GM18867 (cell line): ENCODE measurements around the gene PIGN.

ENCODE experiments used
- ATAC-seq: cut with Tn5 transposase; IDR thresholded peaks from one replicate; pipeline ENCODE4 v1.9.1; 2021; ENCODE audit warnings: mild to moderate bottlenecking, moderate library complexity; ENCODE audit not compliant: unreplicated experiment

PIGN gene, protein sequence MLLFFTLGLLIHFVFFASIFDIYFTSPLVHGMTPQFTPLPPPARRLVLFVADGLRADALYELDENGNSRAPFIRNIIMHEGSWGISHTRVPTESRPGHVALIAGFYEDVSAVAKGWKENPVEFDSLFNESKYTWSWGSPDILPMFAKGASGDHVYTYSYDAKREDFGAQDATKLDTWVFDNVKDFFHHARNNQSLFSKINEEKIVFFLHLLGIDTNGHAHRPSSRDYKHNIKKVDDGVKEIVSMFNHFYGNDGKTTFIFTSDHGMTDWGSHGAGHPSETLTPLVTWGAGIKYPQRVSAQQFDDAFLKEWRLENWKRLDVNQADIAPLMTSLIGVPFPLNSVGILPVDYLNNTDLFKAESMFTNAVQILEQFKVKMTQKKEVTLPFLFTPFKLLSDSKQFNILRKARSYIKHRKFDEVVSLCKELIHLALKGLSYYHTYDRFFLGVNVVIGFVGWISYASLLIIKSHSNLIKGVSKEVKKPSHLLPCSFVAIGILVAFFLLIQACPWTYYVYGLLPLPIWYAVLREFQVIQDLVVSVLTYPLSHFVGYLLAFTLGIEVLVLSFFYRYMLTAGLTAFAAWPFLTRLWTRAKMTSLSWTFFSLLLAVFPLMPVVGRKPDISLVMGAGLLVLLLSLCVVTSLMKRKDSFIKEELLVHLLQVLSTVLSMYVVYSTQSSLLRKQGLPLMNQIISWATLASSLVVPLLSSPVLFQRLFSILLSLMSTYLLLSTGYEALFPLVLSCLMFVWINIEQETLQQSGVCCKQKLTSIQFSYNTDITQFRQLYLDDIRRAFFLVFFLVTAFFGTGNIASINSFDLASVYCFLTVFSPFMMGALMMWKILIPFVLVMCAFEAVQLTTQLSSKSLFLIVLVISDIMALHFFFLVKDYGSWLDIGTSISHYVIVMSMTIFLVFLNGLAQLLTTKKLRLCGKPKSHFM

DNA sequence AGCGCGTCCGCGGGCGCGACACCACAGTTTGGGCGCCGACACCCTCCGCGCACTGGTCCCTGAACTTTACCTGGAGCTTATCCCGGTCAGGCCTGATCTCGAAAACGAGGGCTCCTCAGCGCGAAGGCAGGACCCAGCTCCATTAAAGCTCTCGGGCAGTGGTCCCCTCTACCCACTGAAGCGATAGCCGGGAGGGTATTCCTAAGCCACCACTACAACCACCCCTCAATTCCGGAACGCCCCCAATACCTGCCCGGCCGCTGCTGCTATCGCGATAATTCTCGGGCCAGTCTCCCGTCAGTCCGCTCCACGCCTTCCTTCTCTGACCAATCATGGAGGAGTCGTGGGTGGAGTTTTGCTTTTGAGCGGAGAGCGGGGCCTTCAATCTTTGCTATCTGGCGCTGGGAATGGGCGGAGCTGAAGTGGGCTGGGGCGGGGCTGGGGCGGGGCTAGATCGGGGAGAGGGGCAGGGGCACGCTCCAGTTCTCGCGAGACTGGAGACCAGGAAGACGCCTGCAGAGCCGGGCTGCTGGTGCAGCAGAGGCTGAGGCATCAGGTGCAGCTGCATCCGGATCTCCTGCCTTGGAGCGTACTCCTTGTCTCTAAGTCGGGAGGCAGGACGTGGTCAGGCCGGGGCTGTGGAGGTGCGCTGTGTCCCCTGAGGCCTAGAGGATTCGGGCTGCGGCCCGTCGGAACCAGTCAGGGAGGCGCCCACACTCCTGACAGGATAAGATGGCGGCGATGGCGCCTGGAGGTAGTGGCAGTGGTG, at the start of gene PIGN, which contains the start of gene RELCH:
PIGN (minus strand) TSS at position 283 of the 769 bp plus-strand sequence. CDS start 25,703 bp downstream, outside the sequence.
RELCH (plus strand) TSS at position 482 of the 769 bp plus-strand sequence; CDS start at position 733, 251 bp downstream.
- ATAC-seq, result peak; percentile 94

DNA sequence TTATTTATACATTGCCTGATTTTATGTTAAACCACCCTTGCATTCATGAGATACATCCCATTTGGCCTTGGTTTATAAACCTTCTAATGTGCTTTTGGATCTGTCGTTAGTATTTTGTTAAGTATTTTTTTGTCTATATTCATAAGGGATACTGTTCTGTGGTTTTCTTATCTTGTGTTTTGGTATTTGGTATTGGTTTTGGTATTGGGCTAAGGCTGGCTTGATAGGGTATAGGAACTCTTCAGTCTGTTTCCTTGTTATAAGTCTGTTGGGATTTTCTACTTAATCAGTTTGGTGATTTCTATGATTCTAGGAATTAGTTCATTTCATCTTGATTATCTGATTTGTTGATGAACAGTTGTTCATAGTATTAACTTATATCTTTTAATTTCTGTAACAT, 49.4 kb upstream of the PIGN start:
- ATAC-seq, result no peak

DNA sequence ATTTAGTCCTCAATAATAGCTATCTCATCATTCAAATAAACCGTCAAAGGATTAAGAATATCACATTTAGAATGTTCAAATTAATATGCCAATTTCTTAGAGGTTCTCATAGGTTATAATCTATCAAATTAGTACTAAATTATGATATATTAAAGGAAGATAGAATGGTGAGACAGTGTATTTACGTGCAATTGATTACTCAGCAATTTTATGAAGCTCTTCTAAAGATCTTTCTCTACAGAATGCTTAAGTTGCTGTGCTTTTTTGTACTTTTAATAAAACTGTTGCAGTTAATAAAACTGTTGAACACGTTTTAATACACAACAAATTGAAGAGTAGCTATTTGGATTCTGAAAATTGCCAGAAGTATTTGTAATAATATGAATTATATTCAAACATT, 39.2 kb upstream of the PIGN start:
- ATAC-seq, result no peak

DNA sequence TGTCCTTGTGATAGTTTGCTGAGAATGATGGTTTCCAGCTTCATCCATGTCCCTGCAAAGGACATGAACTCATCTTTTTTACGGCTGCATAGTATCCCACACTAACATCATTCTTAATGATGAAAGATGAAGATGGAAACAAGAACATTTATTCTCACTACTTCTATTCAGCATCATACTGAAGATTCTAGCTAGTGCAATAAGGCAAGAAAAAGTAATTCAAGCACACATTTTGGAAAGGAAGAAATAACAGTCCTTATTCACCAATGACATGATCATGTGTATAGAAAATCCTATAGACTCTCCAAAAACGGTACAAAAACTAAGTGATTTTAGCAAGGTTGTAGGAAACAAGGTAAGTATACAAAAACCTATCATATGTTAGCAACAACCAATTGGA, 37.4 kb upstream of the PIGN start:
- ATAC-seq, result no peak

DNA sequence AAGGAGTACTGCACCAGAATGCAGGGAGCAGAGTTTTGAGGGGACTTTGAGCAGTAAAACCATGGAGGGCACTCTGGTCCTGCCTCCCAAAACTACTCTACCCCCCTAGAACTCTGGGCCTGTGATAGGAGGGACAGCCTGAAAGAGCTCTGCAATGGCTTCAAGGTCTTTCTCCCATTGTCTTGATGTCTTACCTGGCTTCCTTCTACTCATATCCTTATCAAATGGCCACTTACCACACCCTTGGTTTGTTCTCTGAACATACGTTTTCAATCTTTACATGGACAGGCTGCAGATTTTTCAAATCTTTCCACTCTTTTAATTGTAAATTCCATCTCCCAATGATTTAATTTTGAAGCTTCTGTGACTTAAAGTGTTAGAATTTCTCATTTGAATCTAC, 27.9 kb upstream of the PIGN start:
- no peak for ATAC-seq

DNA sequence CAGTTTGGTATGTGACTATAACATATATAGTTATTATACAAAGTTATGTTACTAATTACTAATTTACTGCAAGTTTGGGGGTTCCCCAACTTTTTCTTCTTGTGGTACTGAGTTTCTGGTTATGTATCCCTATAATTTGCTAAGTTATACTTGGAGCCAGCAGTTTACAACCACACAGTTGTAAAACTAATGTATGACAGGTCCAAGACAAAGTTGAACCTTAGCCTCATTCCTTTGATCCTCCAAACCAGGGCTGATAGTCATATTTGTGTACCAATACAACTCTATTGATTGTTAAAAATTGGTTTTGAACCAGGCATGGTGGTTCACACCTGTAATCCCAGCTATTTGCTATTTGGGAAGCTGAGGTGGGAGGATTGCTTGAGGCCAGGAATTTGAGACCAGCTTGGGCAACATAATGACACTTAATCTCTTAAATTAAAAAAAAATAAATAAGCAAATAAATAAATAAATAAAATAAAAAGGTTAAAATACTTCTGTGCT, 24.5 kb upstream of the PIGN start:
- ATAC-seq, result no peak

DNA sequence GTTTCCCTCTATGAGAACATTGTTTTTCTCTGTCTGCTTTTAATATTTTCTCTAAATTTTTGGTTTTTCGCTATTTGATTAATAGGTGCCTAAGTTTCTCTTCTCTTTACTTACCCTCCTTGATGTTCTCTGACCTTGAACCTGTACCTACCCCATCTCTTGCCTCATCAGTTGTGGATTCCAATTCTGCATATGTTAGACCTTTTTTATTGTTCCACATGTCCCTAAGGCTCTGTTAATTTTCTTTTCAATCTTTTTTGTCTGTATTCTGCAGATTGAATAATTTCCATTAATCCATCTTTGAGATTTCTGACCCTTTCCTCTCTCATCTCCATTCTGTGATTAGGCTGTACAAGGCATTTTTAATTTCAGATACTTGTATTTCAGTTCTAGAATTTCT, 23.3 kb upstream of the PIGN start:
- no peak for ATAC-seq

DNA sequence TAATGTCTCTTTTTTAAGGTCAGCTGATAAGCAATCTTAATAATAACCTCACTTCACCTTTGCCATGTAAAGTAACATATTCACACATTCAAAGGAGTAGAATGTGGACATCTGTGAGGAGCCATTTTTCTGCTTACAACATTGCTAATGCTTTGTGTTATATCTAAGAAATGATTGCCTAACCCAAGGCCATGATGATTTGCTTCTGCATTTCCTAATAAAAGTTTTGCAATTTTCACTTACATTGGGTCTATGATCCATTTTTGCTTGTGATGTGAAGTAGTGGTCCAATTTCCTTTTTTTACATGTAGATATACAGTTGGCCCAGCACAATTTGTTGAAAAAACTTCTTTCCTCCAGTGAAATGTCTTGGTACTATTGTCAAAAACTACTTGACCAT, 22.2 kb upstream of the PIGN start:
- ATAC-seq, result no peak

DNA sequence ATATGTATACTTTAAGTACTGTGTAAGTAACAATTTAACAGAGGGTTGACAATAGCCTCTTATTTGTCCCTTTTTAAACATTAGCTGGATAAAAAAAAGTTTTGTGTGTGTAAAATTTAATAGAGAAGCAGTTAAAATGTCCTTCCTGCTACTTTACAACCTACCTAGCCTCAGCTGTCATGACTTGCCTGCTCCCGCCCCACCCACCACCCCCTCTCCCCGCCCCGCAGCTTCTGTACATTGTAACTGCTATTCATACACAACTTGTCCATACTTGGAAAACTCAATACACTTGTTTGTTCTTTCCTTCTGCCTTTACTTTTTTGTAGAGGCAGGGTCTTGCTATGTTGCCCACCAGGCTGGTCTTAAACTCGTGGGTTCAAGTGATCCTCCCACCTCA, 19.7 kb upstream of the PIGN start:
- no peak for ATAC-seq

DNA sequence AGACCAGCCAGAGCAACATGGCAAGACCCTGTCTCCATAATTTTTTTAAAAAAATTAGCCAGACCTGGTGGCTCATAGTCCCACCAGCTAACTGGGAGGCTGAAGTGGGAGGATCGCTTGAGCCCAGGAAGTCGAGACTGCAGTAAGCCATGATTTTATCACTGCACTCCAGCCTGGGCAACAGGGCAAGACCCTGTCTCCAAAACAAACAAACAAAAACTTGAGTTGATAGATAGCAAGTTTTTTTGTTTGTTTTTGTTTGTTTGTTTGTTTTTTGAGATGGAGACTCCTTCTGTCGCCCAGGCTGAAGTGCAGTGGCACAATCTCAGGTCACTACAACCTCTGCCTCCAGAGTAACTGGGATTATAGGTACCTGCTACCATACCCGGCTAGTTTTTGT, 19.0 kb upstream of the PIGN start:
- ATAC-seq, result no peak

DNA sequence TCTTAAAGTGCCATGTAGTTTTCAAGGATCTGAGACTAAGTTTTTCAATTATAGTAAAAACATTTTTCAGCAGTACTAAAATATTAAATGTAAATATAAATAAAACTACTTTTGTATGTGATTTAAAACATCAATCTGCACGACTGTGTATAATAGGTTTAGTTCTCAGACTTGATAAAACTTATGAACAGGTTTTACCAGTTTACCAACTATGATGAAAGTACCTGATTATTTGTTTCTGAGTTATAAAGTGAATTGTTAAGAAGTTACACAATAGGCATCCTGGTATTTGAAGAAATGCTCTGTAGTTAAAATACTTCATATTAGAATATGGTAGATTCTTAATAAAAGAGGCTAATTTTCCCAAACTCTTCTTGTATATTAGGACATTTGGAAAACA, 15.0 kb upstream of the PIGN start:
- ATAC-seq, result no peak

DNA sequence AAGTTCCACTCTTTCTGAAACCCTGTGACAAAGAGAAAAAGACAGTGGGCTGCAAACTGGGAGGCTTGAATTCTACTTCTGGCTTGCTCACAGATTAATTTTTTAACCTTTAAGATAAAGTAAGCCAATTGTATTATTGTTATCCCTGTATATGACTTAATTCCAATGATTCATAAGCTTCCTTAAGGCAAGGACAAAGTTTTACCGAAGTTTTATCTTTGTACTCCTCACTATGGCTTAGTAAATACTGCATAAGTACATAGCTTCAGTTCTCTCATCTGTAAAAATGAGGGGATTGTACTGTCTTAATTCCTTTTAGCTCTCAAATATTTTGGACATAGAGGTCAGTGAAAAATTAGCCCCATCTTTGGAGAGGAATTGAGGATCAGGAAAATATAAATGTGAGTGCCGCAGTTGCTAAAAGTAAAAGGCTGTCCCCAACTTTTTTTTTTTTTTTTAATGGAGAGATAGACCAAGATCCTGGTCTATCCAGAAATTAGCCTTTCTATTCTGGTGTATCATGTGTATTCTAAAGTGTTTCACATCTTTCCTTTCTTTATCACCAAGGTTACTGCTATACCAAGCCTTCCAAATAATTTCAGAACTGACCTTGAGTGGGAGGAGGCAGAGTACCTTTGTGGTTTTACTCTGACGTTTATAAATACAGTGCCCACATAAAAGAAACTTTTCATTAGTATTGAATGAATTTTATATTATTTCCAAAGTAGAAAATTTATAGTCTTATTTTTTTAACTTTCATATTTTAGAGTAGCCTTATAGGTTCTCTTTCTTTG, 13.5 kb upstream of the PIGN start:
- no peak for ATAC-seq

DNA sequence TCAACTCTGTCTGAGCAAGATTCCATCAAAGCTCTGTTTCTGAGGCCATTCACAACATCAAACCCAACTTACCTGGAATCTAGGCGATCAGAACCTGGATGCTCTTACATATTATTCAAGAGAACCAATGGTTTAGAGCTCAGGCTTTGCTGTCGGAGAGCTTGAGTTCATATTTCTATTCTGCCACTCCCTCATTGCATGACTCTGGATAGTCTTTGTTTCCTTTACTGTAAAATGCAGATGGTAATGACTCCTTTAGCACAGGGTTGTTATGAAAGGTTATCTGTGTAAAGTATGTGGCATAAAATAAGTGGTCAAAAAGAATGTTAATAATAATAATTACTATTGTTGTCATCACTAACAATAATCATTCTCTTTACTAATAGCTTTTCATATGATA, 12.8 kb upstream of the PIGN start:
- ATAC-seq, result no peak

DNA sequence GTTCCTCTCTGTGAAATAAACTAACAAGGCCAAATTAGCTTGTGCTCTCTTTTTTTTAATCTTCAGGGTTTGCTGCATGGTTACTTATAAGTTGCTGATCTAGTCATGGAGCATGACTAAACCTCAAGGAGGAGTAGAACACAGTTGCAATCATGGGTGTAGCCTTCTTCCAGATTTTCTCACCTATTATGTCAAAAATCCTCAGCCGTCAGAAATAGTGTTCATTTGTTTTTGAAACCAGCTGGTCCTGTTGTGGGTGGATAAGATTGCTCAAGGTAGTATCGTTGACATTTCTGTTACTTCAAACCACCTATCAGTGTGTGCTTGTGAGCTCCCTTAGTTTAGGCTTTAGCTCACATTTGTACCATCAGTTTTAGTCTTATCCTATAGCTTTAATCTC, 11.4 kb upstream of the PIGN start:
- no peak for ATAC-seq

DNA sequence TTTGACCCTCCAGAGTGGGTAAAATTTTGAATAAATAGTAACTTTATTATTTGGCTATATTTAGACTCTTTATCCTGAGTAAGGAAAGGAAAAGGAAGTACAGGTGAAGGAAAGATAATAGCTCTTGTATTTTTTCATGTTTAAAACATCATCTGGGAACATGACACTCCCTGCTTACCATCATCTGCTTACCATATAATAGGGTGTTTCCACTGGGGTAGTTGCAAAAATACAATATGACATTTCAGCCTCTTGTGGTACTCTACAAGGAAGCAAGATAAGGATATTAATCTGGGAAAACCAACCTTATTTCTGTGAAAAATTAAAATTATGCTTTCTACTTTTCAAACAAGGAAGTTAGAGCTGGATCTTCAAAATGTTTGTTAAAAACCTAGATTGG, 10.1 kb upstream of the PIGN start:
- ATAC-seq, result no peak

DNA sequence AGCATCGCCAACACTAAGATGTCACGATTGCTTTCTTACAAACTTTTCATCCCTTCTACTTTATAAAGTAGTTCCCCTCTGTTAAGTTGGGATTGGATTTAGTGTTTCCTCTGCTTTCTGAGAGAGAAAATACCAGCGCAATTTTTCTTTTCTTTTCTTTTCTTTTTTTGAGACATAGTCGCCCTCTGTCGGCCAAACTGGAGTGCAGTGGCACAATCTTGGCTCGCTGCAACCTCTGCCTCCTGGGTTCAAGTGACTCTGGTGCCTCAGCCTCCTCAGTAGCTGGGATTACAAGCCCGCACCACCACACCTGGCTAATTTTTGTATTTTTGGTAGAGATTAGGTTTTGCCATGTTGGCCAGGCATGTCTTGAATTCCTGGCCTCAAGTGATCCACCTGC, 9.2 kb upstream of the PIGN start:
- no peak for ATAC-seq

DNA sequence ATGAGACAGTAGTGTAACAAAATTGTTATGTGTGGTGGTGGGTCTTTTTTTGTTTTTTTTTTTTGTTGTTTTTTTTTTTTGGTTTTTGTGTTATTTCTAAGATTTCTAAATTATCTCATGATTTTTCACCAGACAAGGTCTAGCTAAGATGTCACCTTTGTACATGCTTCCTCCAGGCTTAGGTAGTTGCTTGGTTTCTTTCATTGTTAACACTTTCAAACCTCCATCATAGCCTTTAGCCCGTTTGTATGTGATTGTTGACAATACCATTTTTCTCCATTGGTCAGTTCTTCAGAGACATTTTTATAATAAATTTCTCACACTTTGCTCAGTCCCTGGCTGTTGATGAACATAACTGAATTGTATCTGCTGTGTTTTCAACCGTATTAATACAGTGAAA, 2.4 kb upstream of the PIGN start:
- ATAC-seq, result no peak

DNA sequence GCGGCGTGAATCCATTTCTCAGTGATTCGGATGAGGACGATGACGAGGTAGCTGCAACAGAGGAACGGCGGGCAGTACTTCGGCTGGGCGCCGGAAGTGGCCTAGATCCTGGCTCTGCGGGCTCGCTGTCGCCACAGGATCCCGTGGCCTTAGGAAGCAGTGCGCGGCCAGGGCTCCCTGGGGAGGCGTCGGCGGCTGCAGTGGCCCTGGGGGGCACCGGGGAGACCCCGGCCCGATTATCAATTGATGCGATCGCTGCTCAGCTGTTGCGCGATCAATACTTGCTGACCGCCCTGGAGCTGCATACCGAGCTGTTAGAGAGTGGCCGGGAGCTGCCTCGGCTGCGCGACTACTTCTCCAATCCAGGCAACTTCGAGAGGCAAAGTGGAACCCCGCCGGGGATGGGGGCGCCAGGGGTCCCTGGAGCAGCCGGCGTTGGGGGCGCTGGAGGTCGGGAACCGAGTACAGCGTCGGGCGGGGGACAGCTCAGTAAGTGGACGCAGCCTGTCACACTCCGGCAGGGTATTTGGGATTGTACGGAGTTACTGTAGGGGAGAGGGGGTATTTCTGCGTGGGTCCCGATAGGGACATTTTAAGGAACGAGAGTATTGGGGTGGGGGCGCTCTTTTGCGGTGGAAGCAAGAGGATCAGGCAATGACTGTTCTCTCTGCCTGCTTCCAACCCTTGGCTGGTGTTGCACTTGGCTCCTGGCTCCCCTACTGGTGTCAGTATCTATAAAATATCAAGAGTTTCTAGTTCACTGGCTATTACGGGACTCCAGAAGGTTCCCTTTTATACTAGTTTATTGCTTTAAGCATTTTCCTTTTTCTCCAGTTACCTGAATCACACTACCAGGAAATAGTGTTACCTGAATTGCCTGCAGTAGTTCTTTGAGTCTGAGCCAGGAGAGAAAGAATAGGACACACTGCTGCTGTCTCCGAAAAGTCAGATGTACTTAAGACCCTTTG, 971 bp upstream of the PIGN start:
- ATAC-seq, result peak; percentile 1

DNA sequence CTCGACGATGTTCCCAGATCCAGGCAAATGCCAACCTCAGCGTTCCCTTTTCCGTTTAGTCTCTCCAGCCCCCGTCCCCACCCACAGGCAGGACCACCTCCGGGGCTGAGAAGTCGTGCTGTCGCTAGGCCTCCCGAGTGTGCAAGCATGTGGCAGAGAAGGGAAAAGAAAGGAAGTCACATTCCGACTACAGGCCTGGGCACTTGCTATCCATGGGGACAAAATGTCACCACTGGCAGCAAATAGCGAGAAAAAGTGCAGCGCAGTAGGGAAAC, 420 bp downstream of the PIGN start:
- ATAC-seq, result peak; percentile 1
